Muscle layer of duodenum (tissue), 2 donors: Measurements from ENCODE around the gene SLC44A5.
"Not testable (repeated sequence)": the region's sequence is repeated elsewhere in the genome, so short reads cannot be mapped to it uniquely, and the experiment has no call there.

Experiments
- H3K27ac ChIP-seq: one replicate; pipeline ENCODE4 v1.7.0; 2013; ENCODE audit warnings: mild to moderate bottlenecking, low read length
- H3K27me3 ChIP-seq: one replicate; pipeline ENCODE4 v1.7.0; 2013; ENCODE audit warnings: low read depth, mild to moderate bottlenecking, control low read depth, low read length
- H3K36me3 ChIP-seq, 2 donors: one replicate each; pipeline ENCODE4 v1.7.0; 2013; ENCODE audit warnings: low read length in 2 of 2, control low read depth in 1 of 2, mild to moderate bottlenecking in 1 of 2; ENCODE audit not compliant: insufficient read depth in 2 of 2, control insufficient read depth in 1 of 2
- H3K4me1 ChIP-seq, 2 donors: one replicate each; pipeline ENCODE4 v1.7.0; 2013; ENCODE audit warnings: low read length in 2 of 2, mild to moderate bottlenecking in 2 of 2, control low read depth in 1 of 2, moderate library complexity in 1 of 2; ENCODE audit not compliant: insufficient read depth in 2 of 2, control insufficient read depth in 1 of 2
- H3K4me3 ChIP-seq, 2 donors: one replicate each; pipeline ENCODE4 v1.7.0; 2013; ENCODE audit warnings: low read length in 2 of 2, low read depth in 1 of 2, mild to moderate bottlenecking in 1 of 2
- H3K9me3 ChIP-seq, 2 donors: one replicate each; pipeline ENCODE4 v1.7.0; 2013; ENCODE audit warnings: low read length in 2 of 2, control low read depth in 1 of 2, mild to moderate bottlenecking in 1 of 2; ENCODE audit not compliant: control insufficient read depth in 1 of 2
- donor health status: healthy.

The SLC44A5 gene

GRCh38 chr1:75518686-75519085 is 92.2 kb downstream of the SLC44A5 start:
- Histone ChIP-seq H3K27me3 (no peaks in the 10 kb centered on the region), H3K4me1 (no peaks in the 10 kb centered on the region), H3K36me3 (no peaks in the 10 kb centered on the region), H3K4me3 (no peak overlapping the region), H3K9me3 (no peaks in the 10 kb centered on the region), H3K27ac (no peak overlapping the region)

DNA sequence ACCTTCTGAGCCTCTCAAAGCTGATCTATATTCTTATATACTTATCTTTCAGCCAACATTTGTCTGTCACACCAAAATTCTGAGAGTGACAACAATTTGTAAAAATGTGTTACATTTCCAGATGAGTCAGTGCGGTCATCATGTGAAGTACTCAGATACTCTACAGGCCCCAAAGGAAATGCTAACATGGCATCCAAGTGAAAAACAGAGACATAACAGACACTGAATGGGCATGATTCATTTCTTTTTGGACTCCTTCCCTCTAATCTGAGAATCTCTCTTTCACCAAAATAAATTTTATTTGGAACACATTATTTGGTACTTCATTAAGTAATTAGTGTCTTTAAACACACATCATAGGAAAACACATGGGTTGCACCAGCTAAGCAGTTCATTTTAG is 96.6 kb downstream of the SLC44A5 start:
- no peaks in the 10 kb centered on the region for H3K9me3 ChIP-seq
- H3K4me3 ChIP-seq = no peak overlapping the region
- H3K36me3 ChIP-seq = no peaks in the 10 kb centered on the region
- H3K27ac ChIP-seq = no peak overlapping the region
- H3K4me1 ChIP-seq = no peaks in the 10 kb centered on the region
- H3K27me3 ChIP-seq = no peaks in the 10 kb centered on the region

- H3K27ac ChIP-seq = no peak overlapping the region
- H3K9me3 ChIP-seq = no peaks in the 10 kb centered on the region
- no peaks in the 10 kb centered on the region for H3K4me1 ChIP-seq
- H3K36me3 ChIP-seq = no peaks in the 10 kb centered on the region
- H3K4me3 ChIP-seq = no peak overlapping the region
- no peaks in the 10 kb centered on the region for H3K27me3 ChIP-seq
These were observed 103.9 kb downstream of the SLC44A5 start for GRCh38 chr1:75506976-75507375.

DNA sequence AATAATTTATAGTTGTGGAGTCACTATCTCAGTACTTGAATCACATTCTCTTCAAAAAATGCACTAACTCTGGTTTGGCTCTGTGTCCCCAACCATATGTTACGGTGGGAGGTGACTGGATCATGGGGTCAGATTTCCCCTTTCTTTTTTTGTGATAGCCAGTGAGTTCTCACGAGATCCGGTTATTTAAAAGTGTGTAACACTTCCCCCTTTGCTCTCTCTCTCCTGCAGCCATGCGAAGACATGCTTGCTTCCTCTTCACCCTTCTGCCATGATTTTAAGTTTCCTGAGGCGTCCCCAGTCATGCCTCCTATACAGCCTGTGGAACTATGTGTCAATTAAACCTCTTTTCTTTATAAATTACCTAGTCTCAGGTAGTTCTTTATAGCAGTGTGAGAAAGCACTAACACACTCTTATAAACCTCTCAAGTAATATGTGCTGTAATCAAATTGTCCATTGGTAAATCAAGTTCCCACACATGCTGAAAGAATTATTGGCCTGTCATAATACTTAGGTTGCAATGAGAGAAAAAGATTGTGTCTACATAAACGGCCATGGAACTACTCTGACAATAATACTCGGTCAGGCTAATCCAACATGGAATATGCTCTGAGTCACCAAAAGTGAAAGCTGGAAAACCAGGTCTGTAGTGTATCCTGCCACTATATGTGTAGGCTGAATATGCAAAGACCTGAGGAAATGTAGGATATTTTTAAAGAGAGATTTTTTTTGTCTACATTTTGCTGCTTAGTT is 107.5 kb downstream of the SLC44A5 start:
- no peaks in the 10 kb centered on the region for H3K4me1 ChIP-seq
- H3K27me3 ChIP-seq = no peaks in the 10 kb centered on the region
- no peaks in the 10 kb centered on the region for H3K9me3 ChIP-seq
- H3K4me3 ChIP-seq = no peak overlapping the region
- H3K27ac ChIP-seq = no peak overlapping the region
- H3K36me3 ChIP-seq = no peaks in the 10 kb centered on the region

DNA sequence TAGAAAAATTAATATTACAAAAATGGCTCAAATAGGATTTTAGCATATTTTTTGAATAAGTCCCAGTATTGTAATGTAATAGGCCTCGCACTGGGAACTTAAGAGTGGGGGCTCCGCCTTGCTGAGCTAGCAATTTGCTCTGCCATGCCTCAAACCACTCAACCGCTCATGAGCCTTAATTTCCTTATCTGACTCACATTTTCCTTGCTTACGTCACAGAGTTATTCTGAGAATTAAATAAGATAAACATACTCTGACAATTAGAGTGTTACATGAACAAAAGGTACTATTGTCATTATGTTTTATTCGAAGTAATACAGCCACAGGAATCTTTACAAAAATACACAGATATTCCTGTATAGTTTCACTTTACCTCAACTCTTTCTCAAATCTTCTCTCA is 108.1 kb downstream of the SLC44A5 start:
- H3K27ac ChIP-seq = no peak overlapping the region
- no peaks in the 10 kb centered on the region for H3K27me3 ChIP-seq
- no peaks in the 10 kb centered on the region for H3K9me3 ChIP-seq
- no peaks in the 10 kb centered on the region for H3K4me1 ChIP-seq
- no peak overlapping the region for H3K4me3 ChIP-seq
- no peaks in the 10 kb centered on the region for H3K36me3 ChIP-seq

GRCh38 chr1:75501577-75502295 is 109.2 kb downstream of the SLC44A5 start:
- Histone ChIP-seq H3K27ac (no peak overlapping the region), H3K27me3 (no peaks in the 10 kb centered on the region)

GRCh38 chr1:75492011-75492410 is 118.9 kb downstream of the SLC44A5 start:
- Histone ChIP-seq H3K4me3 (no peak overlapping the region), H3K27me3 (no peaks in the 10 kb centered on the region), H3K36me3 (no peaks in the 10 kb centered on the region), H3K9me3 (no peaks in the 10 kb centered on the region), H3K27ac (no peak overlapping the region), H3K4me1 (no peaks in the 10 kb centered on the region)

More at GRCh38 chr1:75501577-75502295, 109.2 kb downstream of the SLC44A5 start:
- Histone ChIP-seq H3K4me1 (no peaks in the 10 kb centered on the region), H3K9me3 (no peaks in the 10 kb centered on the region), H3K36me3 (no peaks in the 10 kb centered on the region), H3K4me3 (no peak overlapping the region)

DNA sequence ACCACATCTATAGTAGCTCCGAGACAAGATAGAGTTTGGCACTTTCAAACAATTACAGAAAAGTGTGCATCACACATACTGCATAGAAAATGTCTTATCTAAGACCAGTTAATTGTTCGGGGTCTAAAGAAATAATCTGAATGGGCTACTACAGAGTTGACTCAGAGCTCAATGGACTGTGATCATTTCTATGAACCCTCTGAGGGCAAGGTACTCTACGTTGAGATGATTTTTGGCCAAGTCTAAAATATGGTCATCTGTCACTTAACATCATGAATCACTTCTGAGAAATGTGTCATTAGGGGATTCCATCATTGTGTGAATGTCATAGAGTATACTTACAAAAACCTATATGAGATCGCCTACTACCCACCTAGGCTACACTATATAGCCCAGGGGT is 123.5 kb downstream of the SLC44A5 start:
- Histone ChIP-seq H3K9me3 (peaks cover 0 to 5% of the 10 kb centered on the region in 2 donors), H3K27ac (no peak overlapping the region), H3K4me1 (no peaks in the 10 kb centered on the region), H3K36me3 (no peaks in the 10 kb centered on the region), H3K27me3 (no peaks in the 10 kb centered on the region), H3K4me3 (no peak overlapping the region)

GRCh38 chr1:75484789-75485188 is 126.1 kb downstream of the SLC44A5 start:
- Histone ChIP-seq H3K4me3 (no peak overlapping the region), H3K27ac (no peak overlapping the region), H3K27me3 (no peaks in the 10 kb centered on the region), H3K9me3 (peaks cover 0 to 5% of the 10 kb centered on the region in 2 donors), H3K36me3 (no peaks in the 10 kb centered on the region), H3K4me1 (no peaks in the 10 kb centered on the region)

DNA sequence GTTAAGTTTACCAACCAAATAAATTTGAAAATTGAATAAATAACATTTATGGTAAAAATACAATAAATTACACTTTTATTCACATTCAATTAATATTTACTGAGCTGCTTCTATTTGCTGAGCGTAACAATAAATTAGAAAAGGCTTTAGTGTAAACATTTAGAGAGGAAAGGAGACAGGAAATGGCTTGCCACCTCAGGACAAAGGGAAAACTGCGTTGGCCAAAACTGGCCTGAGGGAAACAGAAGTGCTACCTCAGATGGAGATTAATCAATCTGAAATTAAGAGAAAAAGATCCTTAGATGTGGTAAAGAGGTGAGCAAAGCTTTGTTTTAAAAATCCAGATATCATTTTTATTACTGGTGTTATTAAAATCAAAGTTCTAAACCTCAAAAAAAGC is 128.0 kb downstream of the SLC44A5 start:
- H3K4me1 ChIP-seq = no peaks in the 10 kb centered on the region
- no peak overlapping the region for H3K27ac ChIP-seq
- H3K9me3 ChIP-seq = peaks cover 0 to 5% of the 10 kb centered on the region in 2 donors
- no peaks in the 10 kb centered on the region for H3K27me3 ChIP-seq
- no peaks in the 10 kb centered on the region for H3K36me3 ChIP-seq
- no peak overlapping the region for H3K4me3 ChIP-seq

- not testable (repeated sequence) for H3K27ac ChIP-seq, H3K9me3 ChIP-seq, H3K27me3 ChIP-seq, H3K4me1 ChIP-seq, H3K4me3 ChIP-seq, H3K36me3 ChIP-seq
These were observed 134.4 kb downstream of the SLC44A5 start for GRCh38 chr1:75476486-75476885.
